ENCODE results near the gene ABHD12B. TPM values are rescaled to one million over a fixed set of nuclear protein-coding genes. Genes with fewer than 3 reads are reported as not detected.
A peak's percentile ranks its signal among the peaks of the same experiment; 100 is the strongest.

ABHD12B gene
- total RNA-seq, 6 donors from 2014 or later: 0.26 to 7.6 (median 0.44) TPM; not detected in 3

- Histone ChIP-seq H3K9me3 (no peaks in the 10 kb centered on the region), H3K4me3 (peak overlapping the region; percentile 4 to 68 (median 54)), H3K36me3 (no peaks in the 10 kb centered on the region), H3K4me1 (peaks cover 0 to 15% (median 8%) of the 10 kb centered on the region in 4 donors), H3K27me3 (no peaks in the 10 kb centered on the region), H3K27ac (peak overlapping the region; percentile 23 to 82 (median 60))
- DNase-seq: peak in 1 of 2 donors; percentile 84
- ATAC-seq (ENCODE audit: low FRiP score in 2 of 2): peak; percentile 75 to 93
- TF ChIP-seq CTCF (IDR thresholded peaks at IDR 0.05): peak; percentile 26 to 67 (median 54)
- no peak for TF ChIP-seq POLR2AphosphoS5 (IDR thresholded peaks at IDR 0.05)
- WGBS, 2 donors: 2 to 4% methylated on average over 6 of the region's 6 CpGs
Observed at GRCh38 chr14:50860478-50861086, 11.3 kb upstream of the ABHD12B start.

DNA sequence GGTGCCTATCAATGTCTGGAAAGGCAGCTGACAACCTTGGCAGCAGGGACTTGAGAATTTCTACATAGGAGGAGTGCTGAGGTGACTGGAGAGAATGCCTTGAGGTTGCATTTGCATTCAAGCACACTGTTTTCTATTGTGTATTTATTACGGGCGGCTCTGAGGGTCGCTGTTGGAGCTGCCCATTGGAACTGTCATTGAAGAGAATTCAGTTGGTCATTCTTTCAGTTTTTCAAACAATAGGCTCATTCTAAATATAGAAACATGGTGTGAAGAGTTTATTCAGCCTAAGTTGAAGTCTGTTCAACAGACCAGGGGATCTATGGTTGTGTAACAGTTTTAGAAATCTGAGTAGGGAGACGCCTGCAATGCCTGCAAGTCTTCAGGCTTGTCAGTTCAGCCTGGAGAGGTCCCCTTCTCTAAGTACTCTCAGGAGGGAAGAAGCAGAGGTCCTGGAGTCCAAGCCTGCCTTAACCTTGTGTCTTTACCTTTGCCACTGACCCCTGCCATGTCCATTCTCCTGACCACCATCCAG lies 9.8 kb upstream of the ABHD12B start:
- Histone ChIP-seq H3K36me3 (no peaks in the 10 kb centered on the region), H3K4me1 (peaks cover 0 to 15% (median 10%) of the 10 kb centered on the region in 4 donors), H3K27me3 (no peaks in the 10 kb centered on the region), H3K27ac (no peak overlapping the region), H3K4me3 (no peak overlapping the region), H3K9me3 (no peaks in the 10 kb centered on the region)
- WGBS, 2 donors: 64 to 75% methylated on average over 4 of the region's 4 CpGs
- ATAC-seq (ENCODE audit: low FRiP score in 2 of 2): no peak
- TF ChIP-seq POLR2AphosphoS5 (IDR thresholded peaks at IDR 0.05) (no peak), CTCF (IDR thresholded peaks at IDR 0.05) (no peak), POLR2A (IDR thresholded peaks at IDR 0.05) (no peak), EP300 (IDR thresholded peaks at IDR 0.05) (no peak)
- no peak for DNase-seq

DNA sequence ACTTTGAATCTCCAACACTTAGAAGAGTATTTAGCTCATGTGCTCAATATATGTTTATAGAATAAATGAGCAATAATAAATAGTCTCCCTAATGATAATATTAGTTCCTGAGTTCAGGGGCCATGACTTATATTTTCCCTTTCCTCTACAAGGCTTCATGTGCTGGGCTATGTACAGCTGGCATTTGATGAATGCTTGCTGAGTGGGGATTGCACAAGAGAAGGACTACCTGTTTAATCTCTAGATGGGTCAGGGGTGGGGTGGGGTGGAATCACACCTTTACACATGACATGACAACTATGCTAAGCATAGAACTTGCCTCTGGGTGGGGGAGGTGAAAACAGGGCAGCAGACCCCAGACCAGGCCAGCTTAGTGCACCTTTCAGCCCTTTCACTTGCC lies 7.6 kb upstream of the ABHD12B start:
- H3K36me3 ChIP-seq: no peaks in the 10 kb centered on the region
- H3K9me3 ChIP-seq: no peaks in the 10 kb centered on the region
- no peak overlapping the region for H3K4me3 ChIP-seq
- no peaks in the 10 kb centered on the region for H3K27me3 ChIP-seq
- ATAC-seq (ENCODE audit: low FRiP score in 2 of 2): no peak
- H3K27ac ChIP-seq: no peak overlapping the region
- peaks cover 0 to 14% (median 9%) of the 10 kb centered on the region in 4 donors for H3K4me1 ChIP-seq
- no peak for TF ChIP-seq POLR2A (IDR thresholded peaks at IDR 0.05)
- no peak for TF ChIP-seq EP300 (IDR thresholded peaks at IDR 0.05)
- TF ChIP-seq CTCF (IDR thresholded peaks at IDR 0.05): no peak
- TF ChIP-seq POLR2AphosphoS5 (IDR thresholded peaks at IDR 0.05): no peak
- DNase-seq: no peak

- peaks cover 0 to 9% (median 5%) of the 10 kb centered on the region in 4 donors for H3K4me1 ChIP-seq
- H3K27me3 ChIP-seq: no peaks in the 10 kb centered on the region
- H3K4me3 ChIP-seq: no peak overlapping the region
- TF ChIP-seq EP300 (IDR thresholded peaks at IDR 0.05): no peak
- TF ChIP-seq CTCF (IDR thresholded peaks at IDR 0.05): no peak
- no peak for TF ChIP-seq POLR2A (IDR thresholded peaks at IDR 0.05)
- no peak for TF ChIP-seq POLR2AphosphoS5 (IDR thresholded peaks at IDR 0.05)
- WGBS, 2 donors: 85 to 95% methylated on average over 5 of the region's 5 CpGs
- H3K36me3 ChIP-seq: no peaks in the 10 kb centered on the region
- no peaks in the 10 kb centered on the region for H3K9me3 ChIP-seq
- no peak for ATAC-seq (ENCODE audit: low FRiP score in 2 of 2)
- no peak for DNase-seq
- no peak overlapping the region for H3K27ac ChIP-seq
Observed at GRCh38 chr14:50864946-50865345, 6.9 kb upstream of the ABHD12B start.
